HL-60 (cell line): ENCODE measurements around the gene PRKAR2B.

ENCODE experiments used
- DNase-seq, 2 experiments: peaks; one replicate each; pipeline ENCODE4 v3.0.0-alpha.2; 2010 to 2020; ENCODE audit warnings: low read depth in 1 of 2, low spot score in 1 of 2
- H3K27ac ChIP-seq: fragments of 250-450 bp; sonication (Bioruptor Pico); replicated peaks from 2 replicates; pipeline ENCODE4 v1.5.1; 2020; ENCODE audit warnings: mild to moderate bottlenecking, moderate library complexity
- H3K27me3 ChIP-seq: fragments of 250-450 bp; sonication (Bioruptor Pico); 2 replicates; pipeline ENCODE4 v1.5.1; 2021; ENCODE audit warnings: mild to moderate bottlenecking, moderate library complexity; ENCODE audit not compliant: insufficient read depth, poor library complexity, severe bottlenecking
- H3K4me3 ChIP-seq: replicated peaks from 2 replicates; pipeline ENCODE4 v1.5.1; 2011; ENCODE audit warnings: mild to moderate bottlenecking, control low read depth, low read length; ENCODE audit not compliant: insufficient read depth
- CTCF ChIP-seq: IDR thresholded peaks from one replicate; pipeline ENCODE4 v1.5.1; 2011; ENCODE audit warnings: low read length, control low read depth, inconsistent platforms; ENCODE audit not compliant: insufficient read depth
- GABPA ChIP-seq: IDR thresholded peaks from 2 replicates; pipeline ENCODE4 v1.6.1; 2012; ENCODE audit warnings: low read depth
- POLR2AphosphoS5 ChIP-seq: IDR thresholded peaks from 2 replicates; pipeline ENCODE4 v1.6.1; 2012; ENCODE audit warnings: low read depth
- REST ChIP-seq: IDR thresholded peaks from 2 replicates; pipeline ENCODE4 v1.6.1; 2012; ENCODE audit warnings: low read depth; ENCODE audit not compliant: insufficient replicate concordance
- SPI1 ChIP-seq: IDR thresholded peaks from 2 replicates; pipeline ENCODE4 v1.6.1; 2012; ENCODE audit warnings: low read depth, mild to moderate bottlenecking, borderline replicate concordance

PRKAR2B gene

DNA sequence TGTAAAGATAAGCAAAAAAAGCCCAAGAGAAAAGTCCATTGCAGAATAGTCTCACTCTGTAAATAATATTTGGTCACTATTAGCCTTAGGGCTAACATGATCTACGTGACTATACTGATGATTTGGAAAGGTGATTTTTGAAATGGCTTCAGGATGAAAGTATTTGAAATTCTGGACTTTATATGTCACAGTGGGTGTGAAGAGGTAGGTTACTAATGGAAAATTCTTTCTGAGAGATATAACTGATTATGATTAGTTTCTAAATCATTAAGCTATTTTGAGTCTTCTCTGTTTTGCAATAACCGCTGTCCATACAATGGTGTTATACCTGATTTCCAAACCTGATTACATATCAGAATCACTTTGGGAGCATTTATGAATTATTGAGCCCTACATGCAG is 104.2 kb downstream of the PRKAR2B start:
- no peak for TF ChIP-seq CTCF
- TF ChIP-seq POLR2AphosphoS5 = no peak
- no peak for TF ChIP-seq GABPA
- TF ChIP-seq REST = no peak
- no peak for DNase-seq
- no peaks in the 10 kb centered on the region for H3K27me3 ChIP-seq
- no peak overlapping the region for H3K4me3 ChIP-seq
- no peak overlapping the region for H3K27ac ChIP-seq

DNA sequence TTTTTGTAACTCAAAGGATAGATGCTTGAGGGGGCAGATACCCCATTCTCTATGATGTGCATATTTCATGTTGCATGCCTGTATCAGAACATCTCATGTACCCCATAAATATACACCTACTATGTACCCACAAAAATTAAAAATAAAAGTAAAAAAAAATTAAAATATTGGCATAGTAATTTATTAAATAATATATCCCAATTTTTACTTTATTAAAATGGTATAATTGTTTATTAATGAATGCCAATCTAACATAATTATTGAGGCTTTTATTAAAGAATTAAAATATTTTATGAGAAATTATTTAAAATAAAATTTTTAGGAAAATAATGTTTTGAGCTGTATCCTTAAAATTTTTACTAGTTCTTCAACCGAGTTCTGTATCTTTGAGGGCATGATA is 105.4 kb downstream of the PRKAR2B start:
- TF ChIP-seq GABPA = no peak
- no peak for TF ChIP-seq REST
- TF ChIP-seq CTCF = no peak
- no peak for TF ChIP-seq POLR2AphosphoS5
- no peak for TF ChIP-seq SPI1
- no peak overlapping the region for H3K27ac ChIP-seq
- DNase-seq = no peak

DNA sequence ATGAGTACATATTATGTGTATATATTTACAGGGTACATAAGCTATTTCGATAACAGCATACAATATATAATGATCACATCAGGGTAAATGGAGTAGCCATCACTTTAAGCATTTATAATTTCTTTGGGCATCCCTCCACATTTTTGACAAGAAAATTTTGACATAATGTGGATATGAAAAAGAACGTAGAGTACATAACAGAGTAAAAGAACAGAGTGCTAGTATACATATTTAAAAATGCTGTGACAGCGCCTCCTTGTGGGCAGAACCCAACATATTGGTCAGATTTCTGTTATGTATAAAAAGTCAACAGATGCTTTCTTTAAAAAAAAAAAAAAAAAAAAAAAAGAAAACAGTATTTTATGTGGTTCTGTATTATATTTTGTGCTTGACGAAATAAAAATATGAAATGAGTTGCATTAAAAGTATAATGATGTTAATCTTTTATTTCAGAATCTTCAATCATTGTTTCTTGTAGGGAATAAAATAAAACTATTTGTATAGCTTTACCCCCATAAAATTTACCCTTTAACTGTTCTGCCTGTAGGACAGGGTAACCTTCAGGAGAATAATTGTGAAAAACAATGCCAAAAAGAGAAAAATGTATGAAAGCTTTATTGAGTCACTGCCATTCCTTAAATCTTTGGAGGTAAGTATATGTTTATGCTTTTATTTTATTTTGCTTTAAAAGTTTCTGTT is 106.0 kb downstream of the PRKAR2B start:
- Histone ChIP-seq H3K4me3 (no peak overlapping the region), H3K27me3 (no peaks in the 10 kb centered on the region), H3K27ac (no peak overlapping the region)
- peak; percentile 0 for TF ChIP-seq CTCF
- no peak for TF ChIP-seq POLR2AphosphoS5
- peak in 1 of 2 experiments; percentile 60 for DNase-seq

More for the DNA sequence above, 105.4 kb downstream of the PRKAR2B start:
- no peaks in the 10 kb centered on the region for H3K27me3 ChIP-seq
- no peak overlapping the region for H3K4me3 ChIP-seq

- TF ChIP-seq SPI1 (no peak), GABPA (no peak), POLR2AphosphoS5 (no peak), CTCF (no peak), REST (no peak)
- Histone ChIP-seq H3K27me3 (no peaks in the 10 kb centered on the region), H3K4me3 (no peak overlapping the region), H3K27ac (no peak overlapping the region)
- DNase-seq = no peak
Observed at GRCh38 chr7:107151538-107151937, 107.0 kb downstream of the PRKAR2B start.
